Dermis blood vessel endothelial cell (primary cell): Measurements from ENCODE around the gene BCAN. TPM values are rescaled to one million over a fixed set of nuclear protein-coding genes. Genes with fewer than 3 reads are reported as not detected.
"Not testable (repeated sequence)": the region's sequence is repeated elsewhere in the genome, so short reads cannot be mapped to it uniquely, and the experiment has no call there.

ENCODE experiments used
- DNase-seq: peaks from one replicate; pipeline ENCODE4 v3.0.0; 2010
- total RNA-seq: library from RNA; depleted of rRNA; stranded (reverse); fragments of >200 nt; gene quantifications from 2 replicates; pipeline ENCODE4 v1.2.3, GENCODE V29; 2014

BCAN gene
- total RNA-seq, 1 donor from 2014 or later: not detected

DNA sequence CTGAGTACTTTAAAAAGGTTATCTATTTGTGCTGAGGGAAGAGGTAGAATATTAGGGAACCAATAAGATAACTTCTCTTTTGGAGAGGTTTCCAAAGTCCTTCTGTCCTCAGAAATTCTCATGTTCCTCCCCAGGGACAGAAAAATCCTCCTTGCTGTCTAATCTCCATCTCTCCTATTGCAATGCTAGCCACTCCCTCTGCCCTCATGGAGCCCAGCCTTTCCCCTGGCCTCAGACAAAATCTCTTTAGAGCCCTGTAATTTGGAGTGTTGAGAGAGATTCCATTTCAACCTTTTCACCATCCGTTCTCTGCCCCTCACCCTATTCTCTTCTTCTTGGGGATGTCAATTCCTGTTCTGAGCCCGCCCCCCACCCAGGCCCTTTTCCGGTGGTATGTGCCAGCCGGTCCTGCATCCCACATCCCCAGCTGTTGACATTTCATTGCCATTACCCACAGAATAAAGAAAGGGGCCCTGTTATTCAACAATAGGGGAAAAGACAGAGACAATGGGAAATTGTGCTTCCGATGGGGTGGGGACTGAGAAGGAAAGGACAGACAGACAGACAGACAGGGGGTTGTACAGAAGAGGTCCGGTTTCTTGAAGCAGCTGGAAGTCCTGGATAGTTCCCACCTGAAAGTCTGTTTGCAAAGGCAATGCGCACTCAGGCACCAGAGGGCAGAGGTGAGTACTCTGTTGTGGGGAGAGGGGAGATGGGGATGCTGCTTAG, 22.9 kb upstream of the BCAN start, which contains the start of gene HAPLN2:
Gene HAPLN2, plus strand, starts transcription at position 563 of the 729 bp plus-strand sequence. CDS start 4,076 bp downstream, outside the sequence.
- peak; percentile 59 for DNase-seq

DNA sequence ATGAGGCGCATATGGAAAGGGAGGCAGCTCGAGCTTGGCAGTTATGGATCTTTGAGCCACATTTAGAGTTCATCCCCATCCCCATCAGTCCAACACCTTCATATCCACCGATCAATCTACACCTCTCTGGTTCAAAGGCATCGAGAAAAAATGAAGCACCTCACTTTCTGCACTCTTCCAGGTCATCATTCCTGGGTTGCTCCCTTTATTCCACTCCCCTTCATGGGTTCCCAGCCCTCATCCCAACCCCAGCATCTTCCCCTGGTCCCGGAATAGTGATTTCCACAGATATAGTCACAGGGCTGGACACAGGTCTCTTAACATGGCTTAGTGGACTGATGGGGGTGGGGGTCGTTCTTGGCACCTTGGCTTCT, 22.3 kb upstream of the BCAN start:
- no peak for DNase-seq

- no peak for DNase-seq
Measured at GRCh38 chr1:156622581-156623297, 19.2 kb upstream of the BCAN start.

DNA sequence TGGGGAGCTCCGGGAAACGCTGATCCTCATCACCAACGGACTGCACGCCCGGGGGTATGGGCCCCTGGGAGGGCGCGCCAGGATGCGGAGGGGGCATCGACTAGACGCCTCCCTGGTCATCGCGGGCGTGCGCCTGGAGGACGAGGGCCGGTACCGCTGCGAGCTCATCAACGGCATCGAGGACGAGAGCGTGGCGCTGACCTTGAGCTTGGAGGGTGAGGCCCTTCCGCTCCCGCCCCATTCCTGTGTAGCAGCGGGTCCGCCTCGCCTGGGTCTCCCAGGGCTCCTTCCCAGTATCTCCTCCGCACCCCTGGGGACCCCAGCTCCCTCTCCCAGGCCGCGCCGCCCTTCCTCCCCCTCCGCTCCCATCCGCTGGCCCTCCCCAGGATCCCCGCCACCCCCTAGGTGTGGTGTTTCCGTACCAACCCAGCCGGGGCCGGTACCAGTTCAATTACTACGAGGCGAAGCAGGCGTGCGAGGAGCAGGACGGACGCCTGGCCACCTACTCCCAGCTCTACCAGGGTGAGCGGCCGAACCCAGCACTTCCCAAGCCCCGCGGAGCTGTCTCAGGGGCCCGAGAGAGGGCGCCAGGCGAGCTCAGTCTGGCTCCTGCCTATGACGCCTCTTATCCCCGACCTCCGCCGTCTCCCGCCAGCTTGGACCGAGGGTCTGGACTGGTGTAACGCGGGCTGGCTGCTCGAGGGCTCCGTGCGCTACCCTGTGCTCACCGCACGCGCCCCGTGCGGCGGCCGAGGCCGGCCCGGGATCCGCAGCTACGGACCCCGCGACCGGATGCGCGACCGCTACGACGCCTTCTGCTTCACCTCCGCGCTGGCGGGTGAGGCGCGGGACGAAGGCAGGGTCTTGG, 17.7 kb upstream of the BCAN start:
- peak; percentile 66 for DNase-seq

- no peak for DNase-seq
Measured at GRCh38 chr1:156624814-156625435, 17.0 kb upstream of the BCAN start.

- DNase-seq: peak; percentile 71
Measured at GRCh38 chr1:156625436-156626078, 16.4 kb upstream of the BCAN start.

- no peak for DNase-seq
Measured at GRCh38 chr1:156626079-156626438, 15.9 kb upstream of the BCAN start.

DNA sequence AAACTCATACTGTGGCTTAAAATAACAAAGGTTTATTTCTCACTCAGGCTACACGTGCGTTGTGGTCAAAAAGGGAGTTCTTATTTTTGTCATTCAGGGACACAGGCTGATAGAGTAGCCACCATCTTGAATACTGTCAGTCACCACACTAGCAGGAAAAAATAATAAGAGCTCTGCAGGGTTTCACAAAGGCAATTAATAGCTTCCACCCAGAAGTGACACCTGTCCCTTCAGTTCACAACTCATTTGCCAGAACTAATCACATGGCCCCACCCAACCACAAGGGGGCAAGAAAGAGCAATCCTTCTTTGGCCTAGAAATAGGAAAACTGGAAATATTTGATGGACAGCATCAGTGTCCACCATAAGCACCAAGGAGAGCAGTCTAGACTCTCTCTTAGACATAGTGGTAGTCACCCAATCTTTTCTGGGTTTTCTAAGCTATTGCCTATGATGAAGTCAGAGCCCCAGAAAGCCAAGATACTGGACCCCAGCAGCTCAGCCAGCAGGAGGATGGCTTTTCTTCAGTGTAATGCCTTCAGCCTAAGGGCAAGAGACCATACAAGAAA, 14.5 kb upstream of the BCAN start:
- DNase-seq: peak; percentile 82

GRCh38 chr1:156629823-156630449, 12.0 kb upstream of the BCAN start:
- no peak for DNase-seq

DNA sequence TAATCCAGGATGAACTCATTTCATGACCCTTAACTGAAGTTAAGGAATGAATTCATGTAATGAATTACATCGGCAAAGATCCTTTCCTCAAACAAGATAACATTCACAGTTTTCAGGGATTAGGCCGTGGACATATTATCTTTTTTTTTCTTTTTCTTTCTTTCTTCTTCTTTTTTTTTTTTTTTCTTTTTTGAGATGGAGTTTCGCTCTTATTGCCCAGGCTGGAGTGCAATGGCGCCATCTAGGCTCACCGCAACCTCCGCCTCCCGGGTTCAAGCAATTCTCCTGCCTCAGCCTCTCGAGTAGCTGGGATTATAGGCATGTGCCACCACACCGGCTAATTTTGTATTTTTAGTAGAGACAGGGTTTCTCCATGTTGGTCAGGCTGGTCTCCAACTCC, 10.8 kb upstream of the BCAN start:
- DNase-seq: not testable (repeated sequence)

- DNase-seq: no peak
Measured at GRCh38 chr1:156632355-156632754, 9.6 kb upstream of the BCAN start.

DNA sequence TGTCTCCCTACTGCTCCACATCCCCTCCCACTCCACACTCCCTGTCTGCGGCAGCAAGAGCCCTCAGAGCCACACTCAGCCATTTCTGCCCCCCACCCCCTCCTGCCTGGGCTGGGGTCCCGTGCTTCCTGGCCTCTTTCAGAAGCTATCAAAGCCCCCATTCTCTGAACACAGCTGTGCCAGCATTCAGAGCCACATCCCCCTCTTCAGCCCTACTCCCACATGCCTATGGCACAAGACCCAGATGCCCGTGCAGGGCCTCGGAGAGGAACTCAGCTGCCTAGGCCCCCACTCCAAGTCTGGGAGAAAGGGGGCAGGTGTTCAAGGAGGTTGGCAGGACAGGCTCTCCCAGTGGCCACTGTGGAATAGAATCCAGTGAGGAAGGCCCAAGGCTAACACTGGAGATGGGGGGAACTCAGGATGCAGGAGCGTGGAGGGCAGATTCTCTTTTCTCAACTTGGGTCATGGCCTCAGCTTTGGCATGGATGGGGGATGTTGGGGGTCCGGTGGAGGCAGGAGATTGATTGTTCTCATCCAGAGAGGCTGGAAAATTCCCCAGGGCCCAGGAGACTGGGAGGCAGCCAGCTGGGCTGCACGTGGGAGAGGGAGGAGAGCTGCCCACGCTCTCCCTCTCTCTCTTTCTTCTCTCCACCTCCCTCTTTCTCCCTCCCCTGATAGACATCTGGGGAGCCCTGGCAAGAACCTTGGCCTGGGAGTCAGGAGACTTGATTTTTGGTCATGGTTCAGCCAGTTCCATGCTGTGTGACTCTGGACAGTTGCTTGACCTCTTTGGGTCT, 3.5 kb upstream of the BCAN start:
- no peak for DNase-seq

DNA sequence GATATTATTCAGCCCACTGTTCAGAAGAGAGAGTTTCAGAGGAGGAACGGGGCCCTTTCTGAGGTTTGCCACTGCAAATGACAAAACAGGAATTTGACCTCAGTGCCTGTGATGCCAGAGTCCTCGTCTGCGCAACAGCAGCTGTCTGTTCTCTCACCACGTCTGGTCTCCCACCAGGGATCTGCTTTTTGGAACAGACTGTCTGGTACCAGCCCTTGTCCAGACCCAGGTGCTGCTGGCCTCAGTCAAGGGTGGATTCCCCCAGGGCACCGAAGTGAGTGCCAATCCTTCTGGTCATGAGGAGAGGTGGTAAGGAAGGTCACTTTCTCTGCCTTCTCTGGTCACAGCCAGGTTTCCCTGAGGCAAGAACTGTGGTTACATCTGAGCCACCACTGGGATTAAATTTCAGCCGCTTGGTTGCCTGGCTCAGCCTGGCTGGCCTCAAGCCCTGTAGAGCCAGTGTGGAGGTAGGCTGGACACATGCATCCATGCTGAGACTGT, 2.3 kb upstream of the BCAN start:
- DNase-seq: no peak

DNA sequence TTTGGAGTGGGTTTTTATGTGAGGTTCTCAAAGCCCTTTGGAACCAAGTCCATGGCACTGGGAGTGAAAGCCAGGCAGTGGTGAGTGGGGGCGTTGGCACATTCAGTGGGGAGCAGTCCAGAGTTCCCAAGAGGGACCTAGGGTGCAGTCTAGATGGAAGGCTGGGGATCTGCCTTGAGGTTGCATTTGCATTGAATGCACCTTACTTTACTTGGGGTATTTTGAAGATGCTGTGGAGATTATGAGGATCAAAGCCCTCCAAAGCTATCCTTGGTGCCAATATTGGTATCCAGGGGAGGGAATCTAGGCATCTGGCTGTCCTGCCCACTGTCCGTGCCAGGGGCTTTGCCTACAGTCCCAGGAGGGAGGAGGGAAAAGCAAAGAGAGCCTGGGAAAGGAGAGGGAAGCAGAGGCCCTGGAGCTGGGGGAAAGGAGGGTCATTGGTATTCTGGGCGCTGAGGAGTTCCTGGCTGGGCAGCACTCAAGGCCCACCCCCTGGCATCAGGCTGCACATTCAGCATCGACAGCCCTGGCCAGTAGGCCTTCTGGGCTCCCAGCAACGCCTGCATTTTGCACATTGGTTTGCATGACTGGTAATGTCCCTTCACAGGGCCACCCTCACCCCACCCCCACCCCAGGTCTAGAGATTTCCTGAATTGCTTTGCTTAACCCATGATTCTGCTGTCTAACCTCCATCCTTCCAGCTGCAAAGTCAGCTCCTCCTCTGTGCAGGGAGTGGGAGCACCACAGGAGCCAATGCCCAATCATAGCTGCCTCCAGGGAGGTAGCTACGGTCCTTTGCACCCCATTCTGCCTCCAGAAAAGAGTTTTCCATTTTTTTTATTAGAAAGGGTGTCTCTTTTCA, 843 bp upstream of the BCAN start:
- no peak for DNase-seq

- DNase-seq: no peak
Measured at GRCh38 chr1:156642265-156643048, 540 bp downstream of the BCAN start.

GRCh38 chr1:156643049-156643777, 1.3 kb downstream of the BCAN start:
- DNase-seq: no peak

DNA sequence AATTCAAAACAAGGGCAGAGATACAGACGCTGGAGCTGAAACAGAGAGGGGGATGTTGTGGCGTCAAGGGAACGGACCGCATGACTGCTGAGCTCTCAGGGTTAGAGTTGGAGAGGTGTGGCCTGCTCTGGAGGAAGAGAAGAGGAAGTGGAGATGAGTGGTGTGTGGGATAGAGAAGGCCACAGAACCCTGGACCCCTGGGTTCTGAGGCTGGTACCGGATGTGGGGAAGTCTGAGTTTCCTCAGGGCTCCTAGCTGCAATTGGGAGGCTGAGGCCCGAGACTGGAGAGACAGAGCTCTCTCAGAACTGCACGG, 1.8 kb downstream of the BCAN start:
- no peak for DNase-seq

- no peak for DNase-seq
Measured at GRCh38 chr1:156644146-156644545, 2.2 kb downstream of the BCAN start.
